Stimulated activated CD4-positive, alpha-beta T cell treated with anti-CD3 and anti-CD28 coated beads, Interleukin-15, amount 100 ng/mL, for 48 hours (primary cell): ENCODE measurements around the gene C14orf180.
"Not testable (repeated sequence)": the region's sequence is repeated elsewhere in the genome, so short reads cannot be mapped to it uniquely, and the experiment has no call there.

Experiments
- DNase-seq, 2 donors: peaks; one replicate each; pipeline ENCODE4 v3.0.0-alpha.2; 2020; ENCODE audit warnings: low read depth in 2 of 2

Gene C14orf180

DNA sequence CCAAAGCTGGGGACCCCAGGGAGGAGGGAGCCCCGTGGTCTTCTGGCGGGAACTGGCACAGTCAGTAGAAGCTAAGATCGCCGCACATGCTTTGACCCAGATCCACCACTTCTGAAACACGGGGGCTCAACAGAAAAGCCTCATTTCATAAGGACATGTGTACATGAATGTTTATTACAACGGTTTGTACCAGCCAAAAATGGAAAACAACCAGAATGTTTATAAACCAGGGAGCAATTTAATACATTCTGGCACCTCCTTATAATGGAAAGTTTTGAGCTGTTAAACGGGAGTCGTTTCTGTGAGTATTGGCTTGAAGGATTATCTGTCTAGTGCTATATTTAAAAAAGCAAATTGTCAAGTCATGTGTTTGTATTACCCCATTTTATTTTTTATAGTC is 32.3 kb downstream of the C14orf180 start:
- DNase-seq, result no peak

DNA sequence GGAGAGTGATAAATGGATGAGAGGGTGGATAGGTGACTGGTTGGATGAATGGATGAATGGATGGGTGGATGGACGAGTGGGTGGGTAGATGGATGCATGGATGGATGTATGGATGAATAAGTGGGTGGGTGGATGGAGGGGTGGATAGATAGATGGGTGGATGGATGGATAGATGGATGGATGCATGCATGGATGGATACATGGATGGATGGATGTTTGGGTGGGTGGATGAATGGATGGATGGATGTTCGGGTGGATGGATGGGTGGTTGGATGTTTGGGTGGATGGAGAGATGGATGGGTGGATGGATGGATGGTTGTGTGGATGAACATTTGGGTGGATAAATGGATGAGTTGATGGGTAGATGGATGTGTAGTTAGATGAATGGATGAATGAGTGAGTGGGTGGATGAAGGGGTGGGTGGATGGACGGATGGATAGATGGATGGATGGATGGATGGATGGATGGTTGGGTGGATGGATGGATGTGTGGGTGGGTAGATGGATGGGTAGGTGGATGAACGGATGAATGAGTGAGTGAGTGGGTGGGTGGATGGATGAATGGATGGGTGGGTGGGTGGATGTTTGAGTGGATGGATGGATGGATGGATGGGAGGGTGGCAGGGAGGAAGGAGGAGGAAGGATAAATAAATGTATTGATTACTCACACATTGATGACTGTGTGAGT is 34.7 kb downstream of the C14orf180 start:
- DNase-seq, result no peak

DNA sequence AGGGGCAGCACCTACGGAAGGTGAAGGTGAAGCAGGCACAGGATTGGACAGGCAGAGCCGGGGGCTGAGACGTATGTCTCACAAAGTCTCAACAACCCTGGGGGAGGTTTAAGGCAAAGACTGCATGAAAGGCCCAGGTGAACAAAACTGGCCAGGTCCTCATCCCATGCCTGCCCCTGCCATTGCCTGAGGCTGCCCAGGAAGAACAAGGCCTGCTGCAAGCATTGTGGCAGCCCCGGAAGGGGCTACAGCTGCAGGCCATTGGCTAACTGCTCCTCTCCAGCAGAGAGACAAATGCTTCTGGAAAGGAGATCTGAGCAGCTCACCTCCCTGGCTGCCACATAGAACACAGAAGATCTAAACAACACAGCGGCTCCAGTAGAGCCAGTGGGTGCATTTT is 45.4 kb downstream of the C14orf180 start:
- no peak for DNase-seq

- DNase-seq, result no peak
These were observed 53.2 kb downstream of the C14orf180 start for GRCh38 chr14:104632781-104633180.

- no peak for DNase-seq
These were observed 53.9 kb downstream of the C14orf180 start for GRCh38 chr14:104633276-104634137.

GRCh38 chr14:104634138-104634760 is 54.7 kb downstream of the C14orf180 start:
- DNase-seq, result no peak

GRCh38 chr14:104634886-104635570 is 55.5 kb downstream of the C14orf180 start:
- no peak for DNase-seq

DNA sequence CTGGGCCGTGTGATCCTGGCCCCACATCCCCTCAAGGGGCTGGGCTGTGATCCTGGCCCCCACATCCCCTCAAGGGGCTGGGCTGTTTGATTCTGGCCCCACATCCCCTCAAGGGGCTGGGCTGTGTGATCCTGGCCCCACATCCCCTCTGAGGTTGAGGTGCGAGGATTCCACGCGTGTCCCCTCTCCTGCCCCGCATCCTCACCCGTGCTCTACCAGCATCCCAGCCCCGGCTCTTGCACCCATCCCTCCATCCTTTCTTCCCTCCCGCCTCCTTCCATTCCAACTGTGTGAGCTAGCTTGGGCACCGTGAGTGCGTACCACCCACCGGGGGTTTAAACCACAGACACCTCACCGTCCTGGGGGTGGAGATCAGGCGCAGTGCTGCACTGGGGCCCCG is 56.2 kb downstream of the C14orf180 start:
- no peak for DNase-seq

GRCh38 chr14:104636131-104636530 is 56.6 kb downstream of the C14orf180 start:
- DNase-seq, result no peak

DNA sequence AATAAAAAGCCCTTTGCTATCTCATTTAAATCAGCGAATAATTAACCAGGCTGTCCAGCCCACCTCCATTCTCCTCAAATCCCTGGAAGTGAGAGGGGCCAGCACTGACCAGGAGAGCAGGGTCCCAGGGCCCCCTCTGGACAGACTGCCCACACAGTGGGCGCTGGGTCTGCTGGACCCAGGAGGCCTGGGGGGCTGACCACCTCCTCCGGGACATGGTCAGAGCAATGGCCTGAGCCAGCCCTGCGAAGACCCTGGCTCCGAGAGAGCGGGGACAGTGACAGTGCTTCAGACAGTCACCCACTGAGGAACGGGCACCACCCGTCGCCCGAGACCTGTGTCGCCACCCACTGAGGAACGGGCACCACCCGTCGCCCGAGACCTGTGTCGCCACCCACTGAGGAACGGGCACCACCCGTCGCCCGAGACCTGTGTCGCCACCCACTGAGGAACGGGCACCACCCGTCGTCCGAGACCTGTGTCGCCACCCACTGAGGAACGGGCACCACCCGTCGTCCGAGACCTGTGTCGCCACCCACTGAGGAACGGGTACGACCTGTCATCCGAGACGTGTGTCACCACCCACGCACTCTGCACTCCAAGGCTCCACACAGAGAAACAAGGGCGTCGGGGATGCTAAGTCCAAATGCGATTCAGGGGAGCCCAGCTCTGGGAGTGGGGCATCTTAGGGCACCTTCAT is 57.4 kb downstream of the C14orf180 start:
- DNase-seq, result not testable (repeated sequence)

DNA sequence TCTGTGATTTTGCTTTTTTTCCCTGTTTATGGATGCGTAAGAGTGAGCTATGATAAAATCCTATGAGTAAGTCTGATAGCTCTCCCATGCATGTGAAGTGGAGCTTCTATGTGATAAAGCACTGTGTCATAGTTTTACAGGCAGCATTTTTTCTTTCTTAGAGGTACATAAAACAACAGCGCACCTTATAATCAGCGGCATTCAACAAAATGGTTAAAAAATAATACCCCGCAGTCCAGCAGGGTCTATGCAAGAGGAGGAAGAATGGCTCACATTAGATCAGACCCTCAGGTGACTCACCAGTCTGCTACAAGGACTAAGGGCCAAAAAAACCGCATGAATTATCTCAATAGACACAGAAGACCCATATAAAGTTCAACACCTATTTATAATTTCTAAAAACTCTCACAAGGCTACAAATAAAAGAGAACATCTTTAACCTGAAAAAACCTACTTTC is 58.0 kb downstream of the C14orf180 start:
- no peak for DNase-seq

DNA sequence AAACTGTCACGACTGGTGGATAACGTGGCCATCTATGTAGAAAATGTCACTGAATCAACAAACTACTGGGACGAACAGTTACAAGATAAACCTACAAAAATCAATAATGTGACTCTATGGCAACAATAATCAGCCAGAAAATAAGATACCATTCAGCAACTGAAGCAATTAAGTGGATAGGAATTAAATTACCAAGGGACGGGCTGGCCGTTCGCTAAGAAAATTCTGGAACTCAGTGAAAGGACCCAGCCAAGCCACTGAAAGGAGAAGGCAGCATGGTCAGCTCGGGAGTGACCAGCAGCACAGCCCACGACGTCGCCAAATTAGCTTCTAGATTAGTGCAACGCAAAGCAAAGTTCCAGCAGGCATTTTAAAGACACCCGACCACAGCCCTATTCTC is 58.6 kb downstream of the C14orf180 start:
- no peak for DNase-seq

- no peak for DNase-seq
These were observed 59.4 kb downstream of the C14orf180 start for GRCh38 chr14:104638927-104639450.

- no peak for DNase-seq
These were observed 59.9 kb downstream of the C14orf180 start for GRCh38 chr14:104639471-104639870.
